ENCODE results near the gene PAK1.

PAK1 gene

DNA sequence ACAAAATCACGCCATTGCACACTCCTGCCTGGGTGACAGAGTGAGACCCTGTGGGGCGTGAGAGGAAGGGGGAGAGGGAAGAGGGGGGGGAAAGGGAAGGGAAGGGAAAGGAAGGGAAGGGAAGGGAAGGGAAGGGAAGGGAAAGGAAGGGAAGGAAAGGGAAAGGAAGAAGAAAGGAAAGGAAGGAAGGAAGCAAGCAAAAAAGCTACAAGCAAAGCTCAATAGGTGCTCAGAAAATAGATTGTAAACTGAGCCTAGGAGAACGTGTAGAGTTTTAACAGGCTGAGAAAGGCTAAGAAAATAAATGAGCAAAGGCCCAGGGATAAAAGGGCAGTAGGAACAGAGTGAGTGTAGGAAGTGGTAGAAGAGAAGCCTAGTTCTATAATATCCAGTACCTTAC, 141.6 kb downstream of the PAK1 start:
- no peaks in the 10 kb centered on the region for H3K4me1 Mint-ChIP-seq (ENCODE audit: low read depth)
- H3K27me3 Mint-ChIP-seq (ENCODE audit: low read depth), result no peaks in the 10 kb centered on the region
- no peak for DNase-seq (ENCODE audit: low spot score)
- peaks cover 6% of the 10 kb centered on the region for H3K9me3 Mint-ChIP-seq
- no peak overlapping the region for H3K4me3 Mint-ChIP-seq
- H3K36me3 Mint-ChIP-seq (ENCODE audit: low read depth), result peaks cover 47% of the 10 kb centered on the region
- H3K27ac Mint-ChIP-seq, result no peak overlapping the region

GRCh38 chr11:77325159-77325558, 148.7 kb downstream of the PAK1 start:
- DNase-seq (ENCODE audit: low spot score), result no peak
- Mint-ChIP-seq H3K4me3 (no peak overlapping the region), H3K27me3 (ENCODE audit: low read depth) (no peaks in the 10 kb centered on the region), H3K4me1 (ENCODE audit: low read depth) (no peaks in the 10 kb centered on the region), H3K9me3 (peaks cover 3% of the 10 kb centered on the region), H3K27ac (no peak overlapping the region), H3K36me3 (ENCODE audit: low read depth) (peaks cover 27% of the 10 kb centered on the region)

DNA sequence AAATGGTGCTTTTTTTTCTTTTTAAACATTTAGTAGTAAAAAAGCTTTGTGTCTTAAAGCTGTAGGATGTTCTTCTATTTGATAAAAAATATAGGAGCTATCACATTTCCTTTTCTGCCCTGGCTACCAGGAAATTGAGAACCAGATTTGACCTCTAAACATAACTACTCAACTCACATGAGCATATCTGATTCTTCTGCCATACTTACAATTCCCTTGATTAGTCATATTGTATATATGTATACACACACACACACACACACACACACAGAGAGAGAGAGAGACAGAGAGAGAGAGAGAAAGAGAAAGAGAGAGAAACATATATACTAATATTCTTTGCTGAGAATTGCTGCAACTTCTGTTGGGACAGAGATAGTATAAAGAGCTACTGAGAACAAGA, 149.4 kb downstream of the PAK1 start:
- Mint-ChIP-seq H3K4me1 (ENCODE audit: low read depth) (peaks cover 1% of the 10 kb centered on the region), H3K36me3 (ENCODE audit: low read depth) (peaks cover 27% of the 10 kb centered on the region), H3K27ac (no peak overlapping the region), H3K4me3 (no peak overlapping the region), H3K27me3 (ENCODE audit: low read depth) (no peaks in the 10 kb centered on the region), H3K9me3 (peaks cover 3% of the 10 kb centered on the region)
- no peak for DNase-seq (ENCODE audit: low spot score)

GRCh38 chr11:77322926-77323590, 150.8 kb downstream of the PAK1 start:
- peaks cover 16% of the 10 kb centered on the region for H3K36me3 Mint-ChIP-seq (ENCODE audit: low read depth)
- H3K27me3 Mint-ChIP-seq (ENCODE audit: low read depth), result no peaks in the 10 kb centered on the region
- H3K4me3 Mint-ChIP-seq, result no peak overlapping the region
- DNase-seq (ENCODE audit: low spot score), result no peak
- no peaks in the 10 kb centered on the region for H3K9me3 Mint-ChIP-seq
- no peak overlapping the region for H3K27ac Mint-ChIP-seq
- peaks cover 1% of the 10 kb centered on the region for H3K4me1 Mint-ChIP-seq (ENCODE audit: low read depth)

DNA sequence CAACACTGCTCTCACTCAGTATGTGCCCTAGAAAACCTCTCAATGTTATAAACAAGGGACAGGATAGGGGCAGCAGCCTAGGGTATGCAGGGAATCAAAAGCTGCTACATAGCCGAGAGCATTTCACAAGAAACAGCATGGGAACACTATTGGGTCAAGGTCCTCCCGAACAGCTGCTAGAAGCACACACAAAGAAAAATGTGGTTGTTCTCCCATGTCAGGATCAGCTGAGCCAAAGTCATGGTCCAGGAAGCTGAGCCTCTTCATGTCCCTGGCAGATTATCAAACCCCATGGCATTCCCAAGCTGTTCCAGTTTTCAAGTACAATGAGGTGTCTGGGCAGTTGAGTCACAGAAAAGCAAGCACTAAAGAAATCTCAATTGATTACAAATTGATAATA, 151.4 kb downstream of the PAK1 start:
- Mint-ChIP-seq H3K36me3 (ENCODE audit: low read depth) (peaks cover 11% of the 10 kb centered on the region), H3K27me3 (ENCODE audit: low read depth) (no peaks in the 10 kb centered on the region), H3K9me3 (no peaks in the 10 kb centered on the region), H3K4me3 (no peak overlapping the region), H3K27ac (no peak overlapping the region), H3K4me1 (ENCODE audit: low read depth) (peaks cover 1% of the 10 kb centered on the region)
- no peak for DNase-seq (ENCODE audit: low spot score)

- Mint-ChIP-seq H3K27ac (no peak overlapping the region), H3K27me3 (ENCODE audit: low read depth) (peaks cover 5% of the 10 kb centered on the region), H3K4me3 (no peak overlapping the region), H3K4me1 (ENCODE audit: low read depth) (peaks cover 1% of the 10 kb centered on the region), H3K9me3 (no peaks in the 10 kb centered on the region), H3K36me3 (ENCODE audit: low read depth) (peaks cover 2% of the 10 kb centered on the region)
- no peak for DNase-seq (ENCODE audit: low spot score)
Observed at GRCh38 chr11:77320351-77320750, 153.5 kb downstream of the PAK1 start.

- Mint-ChIP-seq H3K27me3 (ENCODE audit: low read depth) (peaks cover 5% of the 10 kb centered on the region), H3K27ac (no peak overlapping the region), H3K4me3 (no peak overlapping the region), H3K9me3 (no peaks in the 10 kb centered on the region), H3K36me3 (ENCODE audit: low read depth) (no peaks in the 10 kb centered on the region), H3K4me1 (ENCODE audit: low read depth) (peaks cover 1% of the 10 kb centered on the region)
- no peak for DNase-seq (ENCODE audit: low spot score)
Observed at GRCh38 chr11:77318600-77318999, 155.3 kb downstream of the PAK1 start.

DNA sequence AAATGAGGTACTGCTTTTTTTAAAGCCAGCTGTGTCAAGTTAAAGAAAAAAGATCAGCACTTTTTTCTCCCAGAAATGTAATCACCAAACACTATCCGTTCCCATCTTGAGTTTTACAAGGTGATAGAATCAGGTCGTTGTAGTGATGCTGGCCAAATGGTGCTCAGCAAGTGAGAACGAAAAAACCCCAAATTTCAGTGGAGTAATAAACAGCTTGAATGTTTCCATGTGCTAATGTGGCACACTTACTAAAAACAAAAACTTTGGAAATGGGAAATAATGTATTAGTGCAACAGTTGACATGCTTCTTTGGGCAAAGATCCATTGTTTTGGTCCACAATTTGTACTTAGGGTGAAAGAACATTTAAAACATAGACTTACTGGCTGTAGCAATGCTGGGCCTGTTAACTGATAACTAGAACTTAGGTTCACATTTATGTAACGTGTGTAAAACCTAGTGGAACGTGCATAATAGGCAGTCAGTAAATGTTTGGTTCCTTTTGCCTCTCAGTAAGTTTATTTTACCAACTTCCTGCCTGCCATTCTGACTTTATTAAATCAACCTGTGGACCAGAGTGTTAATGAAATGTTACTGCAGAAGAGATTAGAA, 157.1 kb downstream of the PAK1 start:
- Mint-ChIP-seq H3K4me1 (ENCODE audit: low read depth) (peaks cover 1% of the 10 kb centered on the region), H3K36me3 (ENCODE audit: low read depth) (no peaks in the 10 kb centered on the region), H3K27me3 (ENCODE audit: low read depth) (peaks cover 5% of the 10 kb centered on the region), H3K4me3 (no peak overlapping the region), H3K9me3 (no peaks in the 10 kb centered on the region), H3K27ac (no peak overlapping the region)
- no peak for DNase-seq (ENCODE audit: low spot score)

- Mint-ChIP-seq H3K4me1 (ENCODE audit: low read depth) (no peaks in the 10 kb centered on the region), H3K4me3 (no peak overlapping the region), H3K27ac (no peak overlapping the region), H3K36me3 (ENCODE audit: low read depth) (no peaks in the 10 kb centered on the region), H3K27me3 (ENCODE audit: low read depth) (peaks cover 5% of the 10 kb centered on the region), H3K9me3 (no peaks in the 10 kb centered on the region)
- DNase-seq (ENCODE audit: low spot score), result no peak
Observed at GRCh38 chr11:77312107-77312506, 161.8 kb downstream of the PAK1 start.

DNA sequence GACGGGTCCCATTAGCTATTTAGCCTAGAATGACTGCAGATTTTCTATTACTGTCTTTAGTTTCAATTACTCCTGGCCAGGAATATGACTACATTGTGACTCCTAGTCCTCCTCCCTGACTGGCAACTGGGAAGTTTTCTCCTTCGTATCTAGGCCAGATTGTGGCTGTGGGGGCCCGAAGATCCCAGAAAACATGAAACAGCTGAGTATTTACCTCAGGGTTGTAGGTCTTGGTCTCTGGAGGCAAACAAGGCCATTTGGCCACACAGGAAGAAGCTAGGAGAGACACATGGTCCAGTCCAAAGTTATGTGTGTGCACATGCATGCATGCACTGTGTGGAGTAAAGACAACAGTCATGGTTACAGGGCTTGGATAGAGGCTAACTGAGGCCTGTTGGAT, 162.2 kb downstream of the PAK1 start:
- Mint-ChIP-seq H3K27me3 (ENCODE audit: low read depth) (peaks cover 5% of the 10 kb centered on the region), H3K27ac (no peak overlapping the region), H3K4me1 (ENCODE audit: low read depth) (no peaks in the 10 kb centered on the region), H3K36me3 (ENCODE audit: low read depth) (no peaks in the 10 kb centered on the region), H3K4me3 (no peak overlapping the region), H3K9me3 (no peaks in the 10 kb centered on the region)
- DNase-seq (ENCODE audit: low spot score), result no peak

DNA sequence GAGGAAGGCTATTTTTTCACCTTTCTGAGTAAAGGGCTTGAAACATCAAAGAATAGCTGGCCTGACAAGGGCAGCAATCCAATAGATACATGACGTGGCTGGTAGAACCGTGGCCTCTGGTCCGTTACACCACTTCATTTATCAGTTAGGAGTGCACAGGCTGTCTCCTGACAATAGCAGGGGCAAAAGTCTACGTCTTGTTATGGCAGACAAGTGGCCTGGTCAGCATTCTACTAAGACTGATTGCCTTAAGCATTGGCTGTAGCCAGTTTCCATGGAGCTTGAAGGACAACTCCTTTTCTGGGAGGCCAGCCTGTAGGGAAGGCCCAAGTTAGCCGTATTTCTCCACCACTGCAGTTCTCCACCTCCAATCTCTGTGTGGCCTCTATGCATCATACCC, 163.2 kb downstream of the PAK1 start:
- no peak overlapping the region for H3K27ac Mint-ChIP-seq

DNA sequence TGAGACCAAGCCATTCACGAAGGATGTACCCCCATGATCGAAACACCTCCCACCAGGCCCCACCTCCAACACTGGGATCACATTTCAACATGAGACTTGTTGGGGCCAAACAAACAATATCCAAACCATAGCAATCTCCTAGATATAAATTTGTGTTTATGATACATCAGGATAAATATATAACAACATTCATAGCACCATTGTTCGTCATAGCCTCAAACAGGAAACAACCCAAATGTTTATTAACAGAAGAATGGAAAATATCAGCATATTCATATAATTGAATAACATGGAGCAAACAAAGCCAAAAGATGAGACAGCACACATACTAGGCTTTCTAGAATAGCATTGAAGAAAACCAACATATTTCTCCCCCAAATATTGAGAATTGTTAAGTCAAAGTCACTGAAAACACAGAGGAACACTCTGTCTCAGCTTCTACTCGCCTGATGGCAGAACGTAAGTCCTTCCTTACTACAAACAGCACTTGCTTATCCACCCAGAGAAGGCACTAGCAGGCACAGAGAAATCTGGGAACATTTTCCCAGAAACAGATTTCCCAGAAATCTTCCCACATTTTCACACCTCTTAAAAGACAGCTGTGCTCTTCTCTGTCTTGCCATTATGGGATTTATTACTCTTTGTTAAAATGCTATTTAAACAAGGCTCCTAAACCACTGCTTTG, 164.4 kb downstream of the PAK1 start:
- no peaks in the 10 kb centered on the region for H3K4me1 Mint-ChIP-seq (ENCODE audit: low read depth)
- H3K27ac Mint-ChIP-seq, result no peak overlapping the region

More for the DNA sequence above, 163.2 kb downstream of the PAK1 start:
- no peak overlapping the region for H3K4me3 Mint-ChIP-seq
- H3K4me1 Mint-ChIP-seq (ENCODE audit: low read depth), result no peaks in the 10 kb centered on the region
- H3K27me3 Mint-ChIP-seq (ENCODE audit: low read depth), result no peaks in the 10 kb centered on the region
- DNase-seq (ENCODE audit: low spot score), result no peak
- no peaks in the 10 kb centered on the region for H3K9me3 Mint-ChIP-seq
- no peaks in the 10 kb centered on the region for H3K36me3 Mint-ChIP-seq (ENCODE audit: low read depth)

DNA sequence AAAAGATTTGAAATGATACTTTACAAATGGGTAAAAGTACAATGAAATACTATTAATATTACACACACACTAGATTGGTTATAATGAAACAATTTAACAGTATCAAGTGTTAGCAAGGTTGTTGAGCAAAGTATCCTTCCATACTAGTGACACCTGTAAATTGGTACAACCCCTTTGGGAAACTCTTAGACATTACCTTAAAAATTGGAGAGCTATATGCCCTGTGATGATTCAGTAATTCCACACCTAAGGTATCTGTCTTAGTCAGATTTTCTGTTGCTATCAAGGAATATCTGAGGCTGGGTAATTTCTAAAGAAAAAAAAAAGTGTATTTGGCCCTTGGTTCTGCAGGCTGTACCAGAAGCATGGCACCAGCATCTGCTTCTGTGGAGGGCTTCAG, 165.1 kb downstream of the PAK1 start:
- no peaks in the 10 kb centered on the region for H3K27me3 Mint-ChIP-seq (ENCODE audit: low read depth)
- H3K36me3 Mint-ChIP-seq (ENCODE audit: low read depth), result no peaks in the 10 kb centered on the region

More for the DNA sequence above, 164.4 kb downstream of the PAK1 start:
- Mint-ChIP-seq H3K36me3 (ENCODE audit: low read depth) (no peaks in the 10 kb centered on the region), H3K9me3 (no peaks in the 10 kb centered on the region), H3K27me3 (ENCODE audit: low read depth) (no peaks in the 10 kb centered on the region), H3K4me3 (no peak overlapping the region)
- DNase-seq (ENCODE audit: low spot score), result no peak

DNA sequence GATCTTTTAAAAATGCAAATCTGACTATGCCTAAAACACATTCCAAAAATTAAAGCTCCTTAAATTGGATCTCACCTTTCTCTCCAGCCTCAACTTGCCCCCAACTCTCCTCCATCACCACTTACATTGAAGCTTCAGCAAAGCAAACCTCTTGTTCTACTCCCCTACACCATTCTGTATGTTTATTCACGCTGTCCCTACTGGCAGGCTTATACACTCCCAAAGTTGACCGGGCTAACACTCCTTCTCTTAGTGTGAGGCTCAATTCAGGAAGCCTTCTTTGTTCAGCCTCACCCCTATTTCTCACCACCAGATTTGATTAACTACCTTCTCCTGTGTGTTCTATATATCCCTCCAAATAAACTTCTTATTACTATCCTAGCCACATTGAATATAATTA, 170.6 kb downstream of the PAK1 start:
- H3K27me3 Mint-ChIP-seq (ENCODE audit: low read depth), result no peaks in the 10 kb centered on the region
- H3K4me1 Mint-ChIP-seq (ENCODE audit: low read depth), result peaks cover 2% of the 10 kb centered on the region
- no peaks in the 10 kb centered on the region for H3K36me3 Mint-ChIP-seq (ENCODE audit: low read depth)
- DNase-seq (ENCODE audit: low spot score), result no peak
- H3K27ac Mint-ChIP-seq, result no peak overlapping the region
- no peaks in the 10 kb centered on the region for H3K9me3 Mint-ChIP-seq
- no peak overlapping the region for H3K4me3 Mint-ChIP-seq

More for the DNA sequence above, 165.1 kb downstream of the PAK1 start:
- Mint-ChIP-seq H3K9me3 (no peaks in the 10 kb centered on the region), H3K27ac (no peak overlapping the region), H3K4me3 (no peak overlapping the region), H3K4me1 (ENCODE audit: low read depth) (no peaks in the 10 kb centered on the region)
- no peak for DNase-seq (ENCODE audit: low spot score)
